Measurements from ENCODE around the gene METAP1D. TPM values are rescaled to one million over a fixed set of nuclear protein-coding genes. Genes with fewer than 3 reads are reported as not detected.

The METAP1D gene
- total RNA-seq, 1 experiment from 2014 or later = 5.2 TPM

- H2BK12ac ChIP-seq (ENCODE audit: insufficient read length, low read depth, low read length) = no peak overlapping the region
- H2AK5ac ChIP-seq (ENCODE audit: insufficient read length, low read length) = no peak overlapping the region
- H4K20me1 ChIP-seq (ENCODE audit: control insufficient read depth, insufficient read depth, insufficient read length) = no peaks in the 10 kb centered on the region
- no peak overlapping the region for H2BK20ac ChIP-seq (ENCODE audit: low read depth, low read length, poor library complexity, severe bottlenecking)
- no peak overlapping the region for H3T11ph ChIP-seq (ENCODE audit: low read length)
- H4K8ac ChIP-seq (replicated peaks; ENCODE audit: insufficient read length, low read depth, low read length) = no peak overlapping the region
- DNase-seq = peak; percentile 36
- Mint-ChIP-seq H3K27ac (peak overlapping the region; percentile 17 to 48 (median 26); a peak in 6 of 7 replicates), H3K36me3 (ENCODE audit: insufficient read depth in 1 of 3, low read depth in 3 of 3) (no peaks in the 10 kb centered on the region), H3K4me1 (peaks cover 17 to 18% of the 10 kb centered on the region in 2 experiments), H3K9me3 (no peaks in the 10 kb centered on the region), H3K27me3 (ENCODE audit: low read depth) (no peaks in the 10 kb centered on the region; the same call in 1 of the 2 replicates), H3K4me3 (no peak overlapping the region)
- peaks cover 2% of the 10 kb centered on the region; the same call in 1 of the 2 replicates for H3K79me2 ChIP-seq (ENCODE audit: insufficient read depth, low read length)
- H4K91ac ChIP-seq (ENCODE audit: insufficient read length, low read depth, low read length) = no peak overlapping the region
- no peaks in the 10 kb centered on the region for H3K23me2 ChIP-seq (ENCODE audit: insufficient read length, low read depth, low read length, poor library complexity, severe bottlenecking)
- WGBS (ENCODE audit: extremely low coverage, insufficient read length, low lambda C conversion rate) = no CpG with 5 or more reads among the region's 9 CpGs
- H3K14ac ChIP-seq (ENCODE audit: insufficient read depth, low read length) = no peak overlapping the region
- H2BK120ac ChIP-seq (ENCODE audit: low read depth, low read length, poor library complexity, severe bottlenecking) = no peak overlapping the region
- H3K79me1 ChIP-seq (ENCODE audit: insufficient read depth, low read depth, low read length, poor library complexity, severe bottlenecking) = no peaks in the 10 kb centered on the region
- no peak overlapping the region for H3K23ac ChIP-seq (ENCODE audit: insufficient read length, low read depth, low read length)
- H2BK5ac ChIP-seq (ENCODE audit: insufficient read length, low read length) = no peak overlapping the region
- peaks cover 3% of the 10 kb centered on the region; the same call in 1 of the 2 replicates for H3K4me1 ChIP-seq (ENCODE audit: insufficient read depth, low read length)
- no peak overlapping the region for H2BK15ac ChIP-seq (ENCODE audit: low read depth, low read length)
- H3K4me2 ChIP-seq (ENCODE audit: insufficient read depth, insufficient read length, low read length) = no peak overlapping the region
- H3K56ac ChIP-seq (ENCODE audit: insufficient read length, low read depth, low read length) = no peak overlapping the region
- H3K27me3 ChIP-seq (ENCODE audit: insufficient read depth, low read length) = no peaks in the 10 kb centered on the region
- no peak for TF ChIP-seq CTCF (conservative IDR thresholded peaks at IDR 0.05)
- H3K18ac ChIP-seq (ENCODE audit: insufficient read length, low read depth, low read length) = no peak overlapping the region
- H2AFZ ChIP-seq (ENCODE audit: low read length) = no peak overlapping the region
- H3K27ac ChIP-seq (ENCODE audit: insufficient read length, low read depth, low read length) = no peak overlapping the region
- H4K5ac ChIP-seq (ENCODE audit: insufficient read length, low read depth, low read length) = no peak overlapping the region
- no peak overlapping the region for H3K9ac ChIP-seq (ENCODE audit: extremely low read depth, insufficient read length, low read length)
- no peak overlapping the region for H3K4ac ChIP-seq (ENCODE audit: low read depth, low read length)
- no peaks in the 10 kb centered on the region for H3K9me3 ChIP-seq (ENCODE audit: control insufficient read depth, low read depth, low read length)
Measured at GRCh38 chr2:172012677-172013391, 13.1 kb downstream of the METAP1D start.
